Activated naive CD4-positive, alpha-beta T cell treated with anti-CD3 and anti-CD28 coated beads, Interleukin-2, amount 50 U/mL, for 16 hours (primary cell): ENCODE measurements around the gene FCRLA.
"Not testable (repeated sequence)": the region's sequence is repeated elsewhere in the genome, so short reads cannot be mapped to it uniquely, and the experiment has no call there.

ENCODE experiments used
- DNase-seq: peaks from one replicate; pipeline ENCODE4 v3.0.0-alpha.2; 2020

Gene FCRLA

GRCh38 chr1:161707503-161707902 is 474 bp downstream of the FCRLA start:
- no peak for DNase-seq

GRCh38 chr1:161709373-161709772 is 2.3 kb downstream of the FCRLA start:
- DNase-seq = no peak

GRCh38 chr1:161710560-161710959 is 3.5 kb downstream of the FCRLA start:
- DNase-seq = no peak

- DNase-seq = no peak
Observed at GRCh38 chr1:161718559-161719324, 11.7 kb downstream of the FCRLA start.

- DNase-seq = no peak
Observed at GRCh38 chr1:161719325-161719611, 12.2 kb downstream of the FCRLA start.

- DNase-seq = no peak
Observed at GRCh38 chr1:161720422-161720821, 13.4 kb downstream of the FCRLA start.

GRCh38 chr1:161720956-161721737 is 14.1 kb downstream of the FCRLA start, which contains the start of gene FCRLB:
Gene FCRLB, plus strand, starts transcription at chr1:161721544. Its CDS starts 1,129 bp downstream, at chr1:161722673.
- no peak for DNase-seq

- no peak for DNase-seq
Observed at GRCh38 chr1:161721738-161722343, 14.8 kb downstream of the FCRLA start.

- no peak for DNase-seq
Observed at GRCh38 chr1:161722406-161722805, 15.4 kb downstream of the FCRLA start.

GRCh38 chr1:161723459-161724141 is 16.6 kb downstream of the FCRLA start:
- no peak for DNase-seq

GRCh38 chr1:161725258-161725907 is 18.4 kb downstream of the FCRLA start:
- not testable (repeated sequence) for DNase-seq

GRCh38 chr1:161725908-161726472 is 19.0 kb downstream of the FCRLA start:
- DNase-seq = peak; percentile 29

GRCh38 chr1:161726473-161727255 is 19.6 kb downstream of the FCRLA start:
- DNase-seq = peak; percentile 67

- no peak for DNase-seq
Observed at GRCh38 chr1:161727256-161727924, 20.4 kb downstream of the FCRLA start.

GRCh38 chr1:161728376-161729226 is 21.6 kb downstream of the FCRLA start:
- DNase-seq = no peak

- peak; percentile 25 for DNase-seq
Observed at GRCh38 chr1:161730050-161730564, 23.1 kb downstream of the FCRLA start.

- DNase-seq = no peak
Observed at GRCh38 chr1:161731241-161731640, 24.2 kb downstream of the FCRLA start.

GRCh38 chr1:161731981-161732718 is 25.1 kb downstream of the FCRLA start:
- no peak for DNase-seq

- no peak for DNase-seq
Observed at GRCh38 chr1:161733526-161733925, 26.5 kb downstream of the FCRLA start.
